DND-41 (cell line): ENCODE data around the gene DYSF.

Source experiments
- ATAC-seq: fragments of 200-7000 bp; cut with Tn5 transposase; 3 replicates; pipeline ENCODE4 v1.9.1; 2021; ENCODE audit warnings: low read depth; ENCODE audit not compliant: insufficient read depth
- DNase-seq: peaks from one replicate; pipeline ENCODE4 v3.0.0-alpha.2; 2020
- H2AFZ ChIP-seq: 2 replicates; pipeline ENCODE4 v1.6.0; 2012; ENCODE audit warnings: low read depth, low read length
- H3K27ac ChIP-seq: 2 replicates; pipeline ENCODE4 v1.5.1; 2012; ENCODE audit warnings: low read length, inconsistent platforms
- H3K27me3 ChIP-seq: fragments of 200-600 bp; sonication (generic); 2 replicates; pipeline ENCODE4 v1.6.0; 2012; ENCODE audit warnings: low read length, mild to moderate bottlenecking, inconsistent platforms; ENCODE audit not compliant: insufficient read depth, poor library complexity
- H3K36me3 ChIP-seq: 2 replicates; pipeline ENCODE4 v1.5.1; 2012; ENCODE audit warnings: low read length, inconsistent platforms; ENCODE audit not compliant: insufficient read depth
- H3K4me1 ChIP-seq: 2 replicates; pipeline ENCODE4 v1.5.1; 2012; ENCODE audit warnings: mild to moderate bottlenecking, low read length; ENCODE audit not compliant: insufficient read depth
- H3K4me2 ChIP-seq: 2 replicates; pipeline ENCODE4 v1.6.0; 2012; ENCODE audit warnings: mild to moderate bottlenecking, moderate library complexity, low read length, inconsistent platforms; ENCODE audit not compliant: insufficient read depth
- H3K4me3 ChIP-seq, 2 experiments: fragments of 200-600 bp in 1 of 2; shearing (Covaris generic) in 1 of 2; 2 replicates each; pipeline ENCODE4 v1.5.1; 2012 to 2016; ENCODE audit warnings: inconsistent platforms in 2 of 2, low read length in 2 of 2, mild to moderate bottlenecking in 2 of 2, low read depth in 1 of 2, moderate library complexity in 1 of 2
- H3K79me2 ChIP-seq: 2 replicates; pipeline ENCODE4 v1.6.0; 2012; ENCODE audit warnings: low read length, inconsistent platforms; ENCODE audit not compliant: insufficient read depth
- H3K9ac ChIP-seq: 2 replicates; pipeline ENCODE4 v1.6.0; 2012; ENCODE audit warnings: low read depth, mild to moderate bottlenecking, inconsistent platforms, low read length, moderate library complexity
- H3K9me3 ChIP-seq: 2 replicates; pipeline ENCODE4 v1.5.1; 2012; ENCODE audit warnings: low read length, moderate library complexity, mild to moderate bottlenecking, inconsistent platforms; ENCODE audit not compliant: insufficient read depth, severe bottlenecking
- H4K20me1 ChIP-seq: 2 replicates; pipeline ENCODE4 v1.6.0; 2012; ENCODE audit warnings: low read length; ENCODE audit not compliant: insufficient read depth
- CTCF ChIP-seq: IDR thresholded peaks from 2 replicates; pipeline ENCODE4 v1.5.1; 2012; ENCODE audit warnings: borderline replicate concordance, low read length, moderate library complexity, mild to moderate bottlenecking; ENCODE audit not compliant: poor library complexity, severe bottlenecking; ENCODE audit errors: extremely low read depth
- EZH2 ChIP-seq: IDR thresholded peaks from 3 replicates; pipeline ENCODE4 v1.6.1; 2012; ENCODE audit warnings: borderline replicate concordance, low read depth, mild to moderate bottlenecking, moderate library complexity, low read length, inconsistent platforms; ENCODE audit not compliant: severe bottlenecking

The DYSF gene

GRCh38 chr2:71451705-71452104 is 1.7 kb upstream of the DYSF start:
- no peak overlapping the region for H3K4me2 ChIP-seq
- no peaks in the 10 kb centered on the region for H4K20me1 ChIP-seq
- H3K27ac ChIP-seq: no peak overlapping the region
- no peak overlapping the region for H3K4me3 ChIP-seq
- TF ChIP-seq CTCF (no peak), EZH2 (no peak)
- H3K79me2 ChIP-seq: no peaks in the 10 kb centered on the region
- no peaks in the 10 kb centered on the region for H3K4me1 ChIP-seq
- H3K36me3 ChIP-seq: no peaks in the 10 kb centered on the region
- DNase-seq (no peak), ATAC-seq (no peak)
- H3K9ac ChIP-seq: no peak overlapping the region
- H3K27me3 ChIP-seq: no peaks in the 10 kb centered on the region
- no peaks in the 10 kb centered on the region for H3K9me3 ChIP-seq
- H2AFZ ChIP-seq: no peak overlapping the region

GRCh38 chr2:71452565-71452964 is 796 bp upstream of the DYSF start:
- no peaks in the 10 kb centered on the region for H3K9me3 ChIP-seq
- no peak for DNase-seq
- no peak overlapping the region for H2AFZ ChIP-seq
- H3K9ac ChIP-seq: no peak overlapping the region
- peak; percentile 68; the same call in 2 of the 3 replicates for ATAC-seq
- H3K4me1 ChIP-seq: no peaks in the 10 kb centered on the region
- TF ChIP-seq EZH2 (no peak), CTCF (peak; percentile 8)
- H3K4me3 ChIP-seq: no peak overlapping the region
- no peak overlapping the region for H3K4me2 ChIP-seq
- H3K79me2 ChIP-seq: no peaks in the 10 kb centered on the region
- no peaks in the 10 kb centered on the region for H3K27me3 ChIP-seq
- no peak overlapping the region for H3K27ac ChIP-seq
- no peaks in the 10 kb centered on the region for H4K20me1 ChIP-seq
- H3K36me3 ChIP-seq: no peaks in the 10 kb centered on the region

- Histone ChIP-seq H2AFZ (no peak overlapping the region), H3K9me3 (no peaks in the 10 kb centered on the region), H4K20me1 (no peaks in the 10 kb centered on the region), H3K4me3 (no peak overlapping the region), H3K27me3 (no peaks in the 10 kb centered on the region), H3K9ac (no peak overlapping the region), H3K36me3 (no peaks in the 10 kb centered on the region), H3K27ac (no peak overlapping the region), H3K79me2 (no peaks in the 10 kb centered on the region), H3K4me2 (no peak overlapping the region), H3K4me1 (no peaks in the 10 kb centered on the region)
- TF ChIP-seq EZH2: no peak
- no peak for TF ChIP-seq CTCF
- no peak for ATAC-seq
- no peak for DNase-seq
Measured at GRCh38 chr2:71454221-71455010, 1.1 kb downstream of the DYSF start.
